Right renal pelvis (tissue), 4 donors: ENCODE results near the gene MMP15. TPM values are rescaled to one million over a fixed set of nuclear protein-coding genes. Genes with fewer than 3 reads are reported as not detected.

Experiments
- DNase-seq, 4 donors: peaks; one replicate each; pipeline ENCODE4 v3.0.0-alpha.2; 2013; ENCODE audit warnings: low read depth in 4 of 4, low spot score in 3 of 4, missing footprints in 1 of 4
- polyA plus RNA-seq, 4 donors: library from polyadenylated mRNA; unstranded; fragments of 120-200 nt; gene quantifications; one replicate each; pipeline ENCODE4 v1.2.1, GENCODE V29; 2013; ENCODE audit not compliant: insufficient read length in 4 of 4

MMP15 gene
- polyA plus RNA-seq, 4 donors = 13.7 to 22.2 (median 14.4) TPM

DNA sequence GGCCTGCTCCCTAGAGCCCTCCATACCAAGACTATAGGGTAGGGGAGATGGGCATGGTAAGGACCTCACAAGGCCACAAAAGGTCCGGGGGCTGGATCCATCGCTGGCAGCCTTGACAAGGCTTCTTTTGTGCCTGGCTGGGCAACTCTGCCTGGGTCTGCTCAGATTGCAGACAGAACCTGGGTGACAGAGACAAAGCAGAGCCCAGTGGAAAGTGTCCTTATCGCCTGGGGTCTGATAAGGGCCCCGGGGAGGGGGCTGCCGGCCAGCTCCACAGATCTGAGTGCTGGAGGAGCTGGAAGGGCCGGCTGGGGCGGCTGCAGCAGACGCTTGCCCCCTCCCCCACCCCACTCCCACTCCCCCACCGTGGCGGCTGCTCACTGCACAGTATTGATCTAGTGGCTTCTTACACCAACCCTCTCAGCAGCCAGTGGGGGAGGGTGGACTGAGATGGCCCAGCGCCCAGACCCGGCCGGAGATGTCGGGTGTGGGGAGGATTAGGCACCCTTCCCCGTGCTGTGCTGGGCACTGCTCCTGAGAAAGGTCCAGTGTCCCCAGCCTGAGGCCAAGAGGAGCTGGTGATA, 7.2 kb downstream of the MMP15 start:
- no peak for DNase-seq

DNA sequence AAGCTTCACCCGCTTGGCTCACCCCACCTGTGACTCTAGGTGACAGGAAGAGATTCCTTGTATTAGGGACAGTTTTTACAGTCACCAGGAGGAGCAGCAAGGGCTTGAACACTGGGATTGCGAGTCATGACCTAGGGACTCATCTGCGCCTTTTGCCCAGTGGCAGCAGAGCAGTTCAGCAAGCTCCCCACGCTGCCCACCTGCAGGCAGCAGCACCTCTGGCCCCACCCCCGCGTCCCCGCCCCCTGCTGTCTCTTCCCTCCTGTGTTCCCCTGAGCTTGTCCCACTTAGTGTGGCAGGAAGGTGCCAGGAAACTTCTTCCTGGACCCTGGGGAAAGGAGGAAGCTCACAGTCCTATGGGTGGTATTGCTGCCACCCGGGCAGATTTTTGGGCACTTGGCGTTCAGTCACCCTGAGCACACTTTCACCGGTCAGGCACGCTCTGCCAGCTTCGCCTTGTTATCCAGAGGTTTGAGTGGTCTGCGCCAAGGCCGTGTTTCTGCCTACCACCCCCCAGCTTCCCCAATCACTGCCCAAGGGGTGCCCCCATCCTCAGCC, 8.7 kb downstream of the MMP15 start:
- DNase-seq = no peak

DNA sequence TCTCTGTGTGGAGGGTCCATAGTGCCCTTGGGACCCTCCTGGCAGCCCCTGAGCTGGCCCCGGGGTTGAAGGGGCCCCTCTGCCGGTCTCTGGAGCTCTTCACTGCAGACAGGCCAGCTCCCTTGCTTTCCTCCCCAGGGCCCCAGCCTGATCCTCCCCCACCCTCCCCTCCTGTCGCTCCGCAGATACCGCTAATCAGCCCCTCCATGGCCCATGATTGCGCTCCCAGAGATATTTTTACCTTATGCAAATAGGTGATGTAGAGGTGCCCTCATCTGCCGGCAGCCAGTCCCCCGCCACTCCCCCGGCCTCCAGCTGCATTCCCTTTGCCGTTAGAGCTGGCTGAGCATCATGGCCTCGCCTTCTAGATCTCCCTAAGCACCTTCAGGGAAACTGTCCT, 9.2 kb downstream of the MMP15 start:
- DNase-seq = no peak

DNA sequence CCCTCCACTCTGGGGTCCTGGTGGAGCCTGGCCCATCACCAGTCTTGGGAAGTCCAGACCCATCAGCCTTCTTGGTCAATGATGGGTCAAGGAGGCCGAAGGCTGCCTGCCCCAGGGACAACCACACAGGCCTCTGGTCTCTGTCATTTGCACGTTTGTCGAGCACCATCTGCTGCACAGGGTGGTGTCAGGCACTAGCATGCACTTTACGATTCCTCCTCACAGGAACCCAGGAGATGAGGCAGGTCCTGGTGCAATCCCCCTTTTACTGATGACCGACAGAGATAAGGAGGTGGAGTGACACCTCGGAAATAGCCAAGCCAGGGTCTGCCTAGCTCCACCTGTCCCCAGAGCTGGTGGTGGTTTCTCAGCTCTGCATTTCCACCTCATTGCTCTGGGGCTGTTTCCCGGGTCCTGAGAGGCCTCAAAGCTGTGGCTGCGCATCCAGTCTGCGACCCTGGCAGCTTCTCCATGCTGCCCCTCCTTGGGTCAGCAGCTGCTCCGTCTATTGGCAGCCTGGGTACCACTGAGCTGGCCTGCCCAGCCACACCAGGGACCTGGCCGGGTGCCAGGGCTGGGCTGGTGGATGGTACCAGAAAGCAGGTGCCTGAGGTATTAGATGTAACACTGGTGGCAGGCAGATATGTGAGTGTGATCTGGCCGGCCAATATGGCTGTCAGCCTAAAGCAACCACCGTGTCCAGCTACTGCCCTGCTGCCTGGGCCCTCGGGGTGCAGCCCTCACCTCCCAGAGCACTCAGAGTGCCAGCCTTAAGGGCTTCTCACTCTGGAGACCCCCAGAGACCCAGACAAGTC, 10.0 kb downstream of the MMP15 start:
- no peak for DNase-seq

DNA sequence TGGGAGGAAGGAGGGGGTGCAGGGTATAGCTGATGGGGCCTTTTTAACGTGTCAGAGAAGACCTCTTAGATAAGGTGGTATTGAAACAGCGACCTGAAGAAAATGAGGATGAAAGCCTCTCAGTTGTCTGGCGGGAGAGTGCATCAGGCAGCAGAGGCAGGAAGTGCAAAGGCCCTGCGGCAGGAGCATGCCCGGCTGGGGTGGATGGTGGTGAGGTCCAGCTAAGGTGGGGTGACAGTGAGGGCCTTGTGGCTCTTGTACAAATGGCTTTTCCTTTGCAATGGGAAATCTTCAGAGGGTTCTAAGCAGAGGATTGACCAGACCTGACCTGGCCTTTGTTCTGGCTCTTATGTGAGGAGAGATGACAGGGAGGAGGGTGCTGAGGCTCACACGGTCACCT, 11.4 kb downstream of the MMP15 start:
- no peak for DNase-seq

DNA sequence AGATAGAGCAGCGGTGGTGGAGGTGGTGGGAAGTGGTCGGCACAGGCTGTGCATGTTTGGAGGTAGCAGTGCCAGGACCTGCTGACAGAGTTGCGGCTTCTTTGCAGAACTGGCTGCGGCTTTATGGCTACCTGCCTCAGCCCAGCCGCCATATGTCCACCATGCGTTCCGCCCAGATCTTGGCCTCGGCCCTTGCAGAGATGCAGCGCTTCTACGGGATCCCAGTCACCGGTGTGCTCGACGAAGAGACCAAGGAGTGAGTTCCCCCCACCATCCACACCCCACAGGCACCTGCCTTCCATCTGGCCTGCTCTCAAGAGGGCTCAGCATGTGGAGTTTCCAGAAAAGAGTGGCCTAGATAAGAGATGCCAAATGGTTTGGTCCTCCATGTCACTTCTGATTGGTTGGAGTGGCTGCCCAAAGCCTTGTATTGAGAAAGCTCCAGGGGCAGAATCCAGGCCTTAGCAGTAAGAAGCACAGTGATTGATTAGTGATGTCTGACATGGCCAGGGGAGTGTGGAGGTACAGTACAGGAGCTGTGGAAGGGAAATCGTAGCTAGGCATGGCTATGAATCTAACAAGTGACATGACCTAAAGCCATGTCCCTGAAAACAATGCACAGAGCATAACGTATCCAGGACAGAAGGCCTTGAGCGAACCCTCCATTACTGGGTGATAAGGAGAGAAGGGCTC, 12.0 kb downstream of the MMP15 start:
- DNase-seq = no peak

DNA sequence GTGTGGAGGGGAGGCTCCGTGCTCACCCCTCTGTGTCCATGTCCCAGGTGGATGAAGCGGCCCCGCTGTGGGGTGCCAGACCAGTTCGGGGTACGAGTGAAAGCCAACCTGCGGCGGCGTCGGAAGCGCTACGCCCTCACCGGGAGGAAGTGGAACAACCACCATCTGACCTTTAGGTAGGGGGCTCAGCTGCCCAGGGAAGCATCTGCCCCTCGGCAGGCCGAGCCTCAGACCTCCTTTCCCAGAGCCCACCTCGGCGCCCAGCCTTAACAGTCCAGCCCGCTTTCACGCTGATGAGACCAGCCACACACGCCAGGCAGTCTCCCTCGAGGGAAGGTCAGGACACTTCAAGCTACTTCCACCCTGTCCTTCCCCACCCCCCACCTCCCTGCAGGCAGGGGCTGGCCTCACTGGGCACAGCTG, 12.7 kb downstream of the MMP15 start:
- no peak for DNase-seq

DNA sequence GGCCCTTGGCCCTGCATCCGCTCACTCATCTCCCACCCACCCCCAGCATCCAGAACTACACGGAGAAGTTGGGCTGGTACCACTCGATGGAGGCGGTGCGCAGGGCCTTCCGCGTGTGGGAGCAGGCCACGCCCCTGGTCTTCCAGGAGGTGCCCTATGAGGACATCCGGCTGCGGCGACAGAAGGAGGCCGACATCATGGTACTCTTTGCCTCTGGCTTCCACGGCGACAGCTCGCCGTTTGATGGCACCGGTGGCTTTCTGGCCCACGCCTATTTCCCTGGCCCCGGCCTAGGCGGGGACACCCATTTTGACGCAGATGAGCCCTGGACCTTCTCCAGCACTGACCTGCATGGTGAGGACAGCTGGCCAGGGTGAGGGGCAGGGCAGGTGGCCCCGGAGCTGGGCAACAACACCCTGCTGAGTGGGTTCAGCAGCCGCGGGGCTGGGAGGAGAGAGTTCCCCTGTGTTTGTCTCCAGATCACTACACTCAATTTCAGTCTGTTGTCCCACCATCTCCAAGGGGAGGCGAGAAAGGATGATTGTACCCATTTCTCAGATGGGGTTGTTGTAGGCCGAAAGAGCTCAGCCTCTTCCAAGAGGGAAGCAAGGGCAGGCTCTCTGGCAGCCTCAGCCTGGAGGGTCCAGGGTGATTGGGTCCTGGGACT, 14.4 kb downstream of the MMP15 start:
- no peak for DNase-seq

DNA sequence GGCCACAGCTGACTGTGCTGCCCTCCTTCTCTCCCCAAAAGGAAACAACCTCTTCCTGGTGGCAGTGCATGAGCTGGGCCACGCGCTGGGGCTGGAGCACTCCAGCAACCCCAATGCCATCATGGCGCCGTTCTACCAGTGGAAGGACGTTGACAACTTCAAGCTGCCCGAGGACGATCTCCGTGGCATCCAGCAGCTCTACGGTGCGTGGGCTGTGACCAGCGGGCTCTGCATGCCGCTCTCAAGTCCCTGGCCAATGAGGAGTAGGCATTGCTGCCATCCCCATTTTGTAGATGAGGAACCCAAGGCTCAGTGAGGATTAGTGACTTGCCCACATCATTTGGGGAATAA, 14.9 kb downstream of the MMP15 start:
- no peak for DNase-seq

DNA sequence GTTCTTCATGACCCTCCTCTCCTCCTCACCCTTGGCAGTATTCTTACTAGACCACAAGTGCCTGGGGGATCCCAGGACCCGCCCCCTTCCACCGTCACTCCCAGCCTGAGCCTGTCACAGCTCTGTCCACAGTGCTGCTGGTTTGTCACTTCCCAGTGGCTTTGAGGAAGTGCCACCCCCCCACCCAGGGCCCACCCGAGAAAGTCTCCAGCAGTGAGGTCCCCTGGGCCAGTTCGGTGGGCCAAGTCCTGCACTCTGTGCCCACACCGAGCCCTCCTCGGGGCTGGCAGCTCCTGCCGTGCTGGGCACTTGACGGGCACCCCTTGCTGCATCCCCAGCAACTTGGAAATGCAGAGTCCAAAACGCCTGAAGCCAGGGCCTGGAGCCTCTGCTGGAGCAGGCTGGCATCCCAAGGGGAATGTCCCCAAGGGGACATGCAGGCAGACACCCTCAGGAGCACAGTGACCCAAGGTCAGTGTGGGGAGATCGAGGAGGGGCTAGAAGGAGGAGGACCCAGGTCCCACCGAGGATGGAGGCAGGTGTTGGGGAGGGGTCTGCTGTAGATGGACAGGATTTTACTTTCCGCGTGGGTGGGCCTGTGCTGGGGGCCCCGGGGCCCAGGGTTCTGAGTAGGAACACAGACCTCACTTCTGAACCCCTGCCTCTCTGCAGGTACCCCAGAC, 15.5 kb downstream of the MMP15 start:
- no peak for DNase-seq

DNA sequence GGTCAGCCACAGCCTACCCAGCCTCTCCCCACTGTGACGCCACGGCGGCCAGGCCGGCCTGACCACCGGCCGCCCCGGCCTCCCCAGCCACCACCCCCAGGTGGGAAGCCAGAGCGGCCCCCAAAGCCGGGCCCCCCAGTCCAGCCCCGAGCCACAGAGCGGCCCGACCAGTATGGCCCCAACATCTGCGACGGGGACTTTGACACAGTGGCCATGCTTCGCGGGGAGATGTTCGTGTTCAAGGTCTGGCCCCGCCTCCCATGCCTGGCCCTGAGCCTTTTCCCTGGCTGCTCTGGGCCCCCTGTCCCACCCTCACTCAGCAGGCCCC, 16.0 kb downstream of the MMP15 start:
- no peak for DNase-seq

DNA sequence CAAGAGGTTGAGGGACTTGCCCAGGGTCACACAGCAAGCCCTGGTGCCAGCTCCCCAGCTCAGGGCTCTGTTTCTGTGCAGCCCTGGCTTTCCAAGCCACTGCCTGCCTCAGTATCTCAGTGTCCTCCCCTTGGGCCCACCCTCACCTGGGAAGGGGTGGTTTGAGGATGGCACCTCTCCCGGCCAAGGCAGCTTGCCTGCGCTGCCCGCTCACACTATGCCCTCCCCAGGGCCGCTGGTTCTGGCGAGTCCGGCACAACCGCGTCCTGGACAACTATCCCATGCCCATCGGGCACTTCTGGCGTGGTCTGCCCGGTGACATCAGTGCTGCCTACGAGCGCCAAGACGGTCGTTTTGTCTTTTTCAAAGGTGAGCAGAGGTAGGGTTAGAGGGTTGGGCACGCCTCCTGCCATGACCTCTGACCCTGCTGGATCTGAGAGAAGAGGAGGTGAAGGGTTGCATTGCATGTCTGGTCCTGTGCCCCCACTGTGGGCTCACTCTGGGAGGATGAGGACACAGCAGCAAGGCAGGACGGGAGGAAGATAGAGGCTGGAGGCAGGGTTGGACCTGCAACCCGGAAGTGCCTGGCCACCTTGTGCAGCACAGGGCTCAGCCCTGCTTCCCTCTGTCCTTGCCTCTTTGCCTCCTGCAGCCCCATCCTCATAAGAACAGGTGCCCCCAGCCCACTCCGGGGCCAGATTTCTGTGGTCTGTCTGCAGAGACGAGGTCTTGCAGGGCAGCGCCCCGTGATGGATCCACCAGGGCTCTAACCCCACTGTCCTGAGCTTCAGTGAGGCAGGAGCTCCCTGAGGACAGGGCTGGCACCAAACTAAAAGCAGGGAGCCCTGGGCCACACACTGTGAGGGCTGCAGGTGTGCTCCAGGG, 16.7 kb downstream of the MMP15 start:
- no peak for DNase-seq

DNA sequence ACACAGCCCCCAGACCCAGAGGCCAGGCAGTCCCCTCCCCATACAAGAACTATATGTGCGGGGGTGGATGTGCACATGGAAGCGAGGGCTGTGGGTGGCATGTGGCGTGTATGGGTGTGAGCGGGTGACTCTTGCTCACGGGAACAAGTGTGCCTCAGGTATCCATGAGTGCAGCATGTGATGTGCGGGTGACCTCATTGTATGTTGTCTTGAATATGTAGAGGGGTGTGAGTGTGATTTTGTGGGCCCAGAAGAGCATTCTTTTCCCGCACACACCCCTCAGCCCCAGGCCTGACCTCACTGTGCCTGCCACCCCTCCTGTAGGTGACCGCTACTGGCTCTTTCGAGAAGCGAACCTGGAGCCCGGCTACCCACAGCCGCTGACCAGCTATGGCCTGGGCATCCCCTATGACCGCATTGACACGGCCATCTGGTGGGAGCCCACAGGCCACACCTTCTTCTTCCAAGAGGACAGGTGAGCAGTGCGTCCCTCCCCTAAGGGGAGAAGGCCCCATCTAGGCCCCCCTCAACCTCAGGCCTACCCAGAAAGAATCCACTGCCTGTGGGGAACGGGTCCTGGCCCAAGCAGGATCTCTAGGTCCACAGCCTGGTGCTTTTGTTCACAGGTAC, 17.4 kb downstream of the MMP15 start:
- DNase-seq = no peak

DNA sequence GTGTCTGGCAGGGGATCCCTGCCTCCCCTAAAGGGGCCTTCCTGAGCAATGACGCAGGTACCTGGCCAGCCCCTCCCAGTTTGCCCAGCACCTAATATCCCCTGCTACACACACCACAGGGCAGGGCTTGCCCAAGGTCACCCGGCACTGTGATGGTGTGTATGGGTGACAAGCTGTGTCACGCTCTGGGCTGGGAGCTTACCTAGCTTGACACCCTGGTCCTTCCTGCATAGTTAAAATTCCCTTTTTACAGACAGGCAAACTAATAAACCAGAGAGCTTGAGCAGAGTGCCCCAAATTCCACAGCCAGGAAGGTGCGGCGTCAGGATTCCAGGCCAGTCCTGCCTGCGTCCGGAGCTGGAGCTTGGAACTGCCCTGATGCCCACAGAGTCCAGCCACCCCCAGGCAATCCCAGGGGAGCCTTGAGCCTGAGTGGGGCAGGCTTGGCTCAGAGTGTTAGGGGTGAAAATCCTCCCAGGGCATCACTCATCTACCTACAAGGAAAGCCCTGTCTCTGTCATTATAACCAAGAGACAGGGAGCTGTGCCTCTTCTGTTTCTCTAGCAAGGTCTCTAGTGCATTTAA, 18.1 kb downstream of the MMP15 start:
- DNase-seq = no peak

DNA sequence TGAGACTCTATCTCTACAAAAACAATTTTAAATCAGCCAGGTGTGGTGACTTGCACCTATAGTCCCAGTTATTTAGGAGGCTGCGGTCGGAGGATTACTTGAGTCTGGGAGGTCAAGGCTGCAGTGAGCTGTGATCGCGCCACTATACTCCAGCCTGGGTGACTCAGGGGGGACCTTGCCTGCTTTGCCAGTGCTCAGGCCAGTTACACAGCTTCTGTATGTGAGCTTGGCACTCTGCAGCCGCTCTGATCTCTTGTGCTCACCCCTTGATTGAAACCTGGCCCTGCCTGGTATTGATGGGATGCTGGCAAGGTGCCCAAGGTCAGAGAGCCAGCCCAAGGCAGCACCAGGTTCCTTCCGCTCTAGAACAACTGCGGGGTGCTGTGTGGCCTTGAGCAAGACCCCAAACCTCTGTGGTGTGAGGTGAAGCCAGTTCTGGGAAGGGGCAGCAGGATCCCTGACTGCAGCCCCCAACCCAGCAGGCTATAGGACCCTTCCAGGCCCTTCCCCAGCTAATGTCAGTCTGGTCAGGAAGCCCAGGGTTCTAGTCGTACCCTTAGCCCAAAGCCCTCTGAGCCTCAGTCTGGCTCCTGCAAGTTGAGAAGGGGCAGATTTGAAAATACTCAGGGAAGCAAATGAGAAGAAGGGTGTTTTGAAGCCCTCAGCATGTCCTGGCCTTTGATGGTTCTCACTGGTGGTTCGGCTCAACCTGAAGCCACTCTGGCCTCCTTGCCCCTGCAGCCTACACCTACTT, 18.9 kb downstream of the MMP15 start:
- DNase-seq = no peak

DNA sequence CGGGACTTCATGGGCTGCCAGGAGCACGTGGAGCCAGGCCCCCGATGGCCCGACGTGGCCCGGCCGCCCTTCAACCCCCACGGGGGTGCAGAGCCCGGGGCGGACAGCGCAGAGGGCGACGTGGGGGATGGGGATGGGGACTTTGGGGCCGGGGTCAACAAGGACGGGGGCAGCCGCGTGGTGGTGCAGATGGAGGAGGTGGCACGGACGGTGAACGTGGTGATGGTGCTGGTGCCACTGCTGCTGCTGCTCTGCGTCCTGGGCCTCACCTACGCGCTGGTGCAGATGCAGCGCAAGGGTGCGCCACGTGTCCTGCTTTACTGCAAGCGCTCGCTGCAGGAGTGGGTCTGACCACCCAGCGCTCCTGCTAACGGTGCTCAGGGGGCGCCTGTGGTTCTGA, 19.5 kb downstream of the MMP15 start:
- DNase-seq = no peak

DNA sequence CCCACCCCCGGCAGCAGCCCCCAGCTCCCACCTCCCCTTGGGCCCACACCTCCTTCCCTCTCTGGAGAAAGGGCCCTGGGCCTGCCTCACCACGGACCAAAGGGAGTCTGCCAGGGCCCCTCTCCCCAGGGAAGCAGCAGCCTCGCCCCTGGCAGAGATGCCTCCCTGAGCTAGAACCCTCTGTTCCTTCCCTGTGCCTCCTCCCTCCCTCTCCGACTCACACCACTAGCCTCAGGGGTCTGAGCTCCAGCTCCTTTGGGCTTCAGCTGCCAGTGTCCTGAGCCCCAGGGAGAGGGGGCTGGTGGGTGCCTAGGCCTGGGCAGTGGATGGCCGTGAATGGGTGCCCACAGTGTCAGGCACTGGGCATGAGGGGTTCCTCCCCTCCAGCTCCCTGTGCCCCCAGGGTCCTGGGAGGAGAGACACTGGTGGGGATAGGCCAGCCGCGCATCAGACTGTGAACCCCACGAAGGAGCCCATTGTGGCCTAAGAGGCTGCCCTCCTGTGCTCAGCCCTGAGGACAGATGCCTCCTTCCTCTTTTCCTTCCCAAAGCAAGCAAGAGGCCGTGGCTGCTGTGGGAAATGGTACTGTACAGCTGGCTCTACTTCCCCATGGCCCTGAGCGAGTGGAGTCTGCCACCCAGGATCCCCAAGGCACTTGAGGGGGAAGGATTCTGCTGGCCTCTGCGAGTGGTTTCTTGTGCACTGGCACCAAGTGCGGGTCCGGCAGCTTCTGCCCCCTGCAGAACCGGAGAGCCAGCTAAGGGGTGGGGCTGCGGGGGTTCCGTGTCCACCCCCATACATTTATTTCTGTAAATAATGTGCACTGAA, 20.7 kb downstream of the MMP15 start:
- DNase-seq = no peak
